ENCODE measurements around the gene ERC1.

DNA sequence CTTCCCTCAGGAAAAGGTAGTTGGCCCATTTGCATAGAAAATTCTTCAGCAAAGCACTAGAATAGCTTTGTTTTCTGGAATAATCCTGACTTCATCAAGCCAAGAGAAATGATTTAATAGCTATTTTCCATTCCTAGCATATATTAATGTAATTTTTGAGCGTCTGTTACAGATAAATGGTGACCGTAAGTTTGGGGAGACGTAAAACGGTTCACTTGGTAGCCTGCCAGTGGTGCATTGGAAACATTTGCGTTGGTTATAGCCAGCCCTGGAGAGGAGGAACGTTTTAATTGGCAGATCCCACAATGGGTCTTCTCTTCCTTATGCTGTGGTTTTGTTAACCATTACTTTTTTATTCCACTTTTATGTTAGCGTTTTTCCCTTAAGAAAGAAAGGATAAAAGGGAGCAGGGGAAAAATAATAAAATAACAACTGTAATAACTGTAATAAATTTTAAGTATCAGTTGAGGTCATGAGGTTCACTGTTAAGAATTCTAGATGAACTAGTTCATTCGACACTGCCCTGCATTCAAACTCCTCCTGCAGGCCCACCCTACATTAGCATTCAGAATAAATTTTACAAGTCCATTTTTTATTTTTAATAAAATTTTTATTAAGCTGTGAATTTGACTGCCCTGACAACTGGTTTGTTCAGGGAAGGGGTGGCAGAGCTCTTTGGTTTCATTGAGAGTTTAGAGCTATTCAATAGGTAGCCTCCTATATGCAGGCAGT lies 300.7 kb downstream of the ERC1 start:
- TF ChIP-seq, protein P1, sequence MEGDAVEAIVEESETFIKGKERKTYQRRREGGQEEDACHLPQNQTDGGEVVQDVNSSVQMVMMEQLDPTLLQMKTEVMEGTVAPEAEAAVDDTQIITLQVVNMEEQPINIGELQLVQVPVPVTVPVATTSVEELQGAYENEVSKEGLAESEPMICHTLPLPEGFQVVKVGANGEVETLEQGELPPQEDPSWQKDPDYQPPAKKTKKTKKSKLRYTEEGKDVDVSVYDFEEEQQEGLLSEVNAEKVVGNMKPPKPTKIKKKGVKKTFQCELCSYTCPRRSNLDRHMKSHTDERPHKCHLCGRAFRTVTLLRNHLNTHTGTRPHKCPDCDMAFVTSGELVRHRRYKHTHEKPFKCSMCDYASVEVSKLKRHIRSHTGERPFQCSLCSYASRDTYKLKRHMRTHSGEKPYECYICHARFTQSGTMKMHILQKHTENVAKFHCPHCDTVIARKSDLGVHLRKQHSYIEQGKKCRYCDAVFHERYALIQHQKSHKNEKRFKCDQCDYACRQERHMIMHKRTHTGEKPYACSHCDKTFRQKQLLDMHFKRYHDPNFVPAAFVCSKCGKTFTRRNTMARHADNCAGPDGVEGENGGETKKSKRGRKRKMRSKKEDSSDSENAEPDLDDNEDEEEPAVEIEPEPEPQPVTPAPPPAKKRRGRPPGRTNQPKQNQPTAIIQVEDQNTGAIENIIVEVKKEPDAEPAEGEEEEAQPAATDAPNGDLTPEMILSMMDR (conservative IDR thresholded peaks at IDR 0.05 in 1 of 2, IDR thresholded peaks at IDR 0.05 in 1 of 2; ENCODE audit: low read depth in 1 of 2, low read length in 2 of 2): no peak
- no peak for TF ChIP-seq EZH2 (IDR thresholded peaks at IDR 0.05; ENCODE audit: low read length, missing control alignments)
